Adrenal gland (tissue), 5 donors: ENCODE measurements around the gene KIF5C.

ENCODE experiments used
- POLR2A ChIP-seq, 2 donors: fragments of 450-650 bp; IDR thresholded peaks; one replicate each; pipeline ENCODE4 v1.6.1; 2017; ENCODE audit warnings: antibody characterized with exemption in 2 of 2, mild to moderate bottlenecking in 2 of 2, moderate library complexity in 1 of 2
- TF ChIP-seq, protein P1 (sequence below), 6 experiments: fragments of 450-650 bp in 4 of 6; fragments of 200-600 bp in 2 of 6; sonication (generic) in 1 of 6; IDR thresholded peaks; 1 replicate in 5 of 6; 2 replicates in 1 of 6; pipeline versions ENCODE4 v1.5.1 to v1.8.0; 2016 to 2021; ENCODE audit warnings: antibody characterized with exemption in 6 of 6, mild to moderate bottlenecking in 2 of 6, moderate library complexity in 1 of 6
- donor health status: DM: no; HTN: no; CAD: no.

DNA sequence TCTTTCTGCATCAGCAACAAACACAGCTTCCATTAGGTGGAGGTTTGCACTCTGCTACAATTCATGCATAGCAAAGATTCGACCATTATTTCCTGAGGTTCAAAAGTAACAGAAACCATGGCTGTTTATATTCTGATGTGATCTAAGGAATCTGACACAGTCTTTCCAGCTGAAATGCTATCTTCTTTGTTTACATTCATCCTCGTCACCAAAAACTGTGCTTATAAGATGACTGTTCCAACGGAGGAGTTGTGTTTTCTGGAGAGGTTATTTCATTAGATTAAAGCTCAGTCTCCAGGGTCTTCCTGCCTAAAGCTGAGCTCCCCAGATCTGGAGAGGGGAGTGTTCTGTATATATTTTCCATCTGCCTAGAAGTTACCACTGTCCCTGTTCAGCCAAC is 118.3 kb downstream of the KIF5C start:
- TF ChIP-seq, protein P1, sequence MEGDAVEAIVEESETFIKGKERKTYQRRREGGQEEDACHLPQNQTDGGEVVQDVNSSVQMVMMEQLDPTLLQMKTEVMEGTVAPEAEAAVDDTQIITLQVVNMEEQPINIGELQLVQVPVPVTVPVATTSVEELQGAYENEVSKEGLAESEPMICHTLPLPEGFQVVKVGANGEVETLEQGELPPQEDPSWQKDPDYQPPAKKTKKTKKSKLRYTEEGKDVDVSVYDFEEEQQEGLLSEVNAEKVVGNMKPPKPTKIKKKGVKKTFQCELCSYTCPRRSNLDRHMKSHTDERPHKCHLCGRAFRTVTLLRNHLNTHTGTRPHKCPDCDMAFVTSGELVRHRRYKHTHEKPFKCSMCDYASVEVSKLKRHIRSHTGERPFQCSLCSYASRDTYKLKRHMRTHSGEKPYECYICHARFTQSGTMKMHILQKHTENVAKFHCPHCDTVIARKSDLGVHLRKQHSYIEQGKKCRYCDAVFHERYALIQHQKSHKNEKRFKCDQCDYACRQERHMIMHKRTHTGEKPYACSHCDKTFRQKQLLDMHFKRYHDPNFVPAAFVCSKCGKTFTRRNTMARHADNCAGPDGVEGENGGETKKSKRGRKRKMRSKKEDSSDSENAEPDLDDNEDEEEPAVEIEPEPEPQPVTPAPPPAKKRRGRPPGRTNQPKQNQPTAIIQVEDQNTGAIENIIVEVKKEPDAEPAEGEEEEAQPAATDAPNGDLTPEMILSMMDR (IDR thresholded peaks at IDR 0.05), result no peak
- TF ChIP-seq POLR2A (IDR thresholded peaks at IDR 0.05), result no peak
